Measurements from ENCODE around the gene TMEM239. TPM values are rescaled to one million over a fixed set of nuclear protein-coding genes. Genes with fewer than 3 reads are reported as not detected.

TMEM239 gene
- total RNA-seq, 4 donors from 2014 or later = not detected

DNA sequence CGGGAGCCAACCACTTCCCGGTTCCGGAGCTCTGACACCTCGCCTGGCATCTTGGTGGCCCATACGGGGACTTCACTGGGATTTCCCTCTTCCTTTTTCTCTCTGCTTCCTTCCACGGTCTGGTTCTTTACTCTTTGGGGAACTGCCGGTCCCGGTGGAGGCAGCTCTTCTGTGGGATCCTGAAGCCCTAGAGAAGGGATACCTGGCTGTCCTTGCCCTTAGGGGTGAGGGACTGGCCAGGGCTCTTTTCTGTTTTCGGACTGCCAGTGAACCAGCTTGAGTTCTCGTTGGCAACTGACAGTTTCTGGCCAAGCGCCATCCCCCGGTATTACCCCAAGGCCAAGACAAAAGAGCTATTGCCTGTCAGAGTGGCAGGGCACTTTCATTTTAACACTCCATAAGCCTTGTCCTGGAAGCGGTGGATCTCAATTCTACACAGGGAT is 14.9 kb upstream of the TMEM239 start:
- ATAC-seq (no peak), DNase-seq (no peak)
- intact Hi-C loops (cut with DNase I; ENCODE audit: low total_unique reads) = no loop called here
- H3K4me3 ChIP-seq = no peak overlapping the region
- H3K27me3 ChIP-seq = peaks cover 59 to 80% (median 75%) of the 10 kb centered on the region in 3 donors
- peaks cover 0 to 6% of the 10 kb centered on the region in 2 donors for H3K4me1 ChIP-seq
- no peak overlapping the region for H3K27ac ChIP-seq
- in situ Hi-C loops (cut with MboI; ENCODE audit: low sequenced_read_pairs in 4 of 4) = no loop called here
- peaks cover 0 to 7% (median 0%) of the 10 kb centered on the region in 3 donors for H3K9me3 ChIP-seq
- TF ChIP-seq POLR2A (IDR thresholded peaks at IDR 0.05) (no peak), CTCF (IDR thresholded peaks at IDR 0.05 in 4 of 5, conservative IDR thresholded peaks at IDR 0.05 in 1 of 5) (no peak)
- no peaks in the 10 kb centered on the region for H3K36me3 ChIP-seq

- no peak for TF ChIP-seq CTCF (IDR thresholded peaks at IDR 0.05 in 4 of 5, conservative IDR thresholded peaks at IDR 0.05 in 1 of 5)
- TF ChIP-seq POLR2A (IDR thresholded peaks at IDR 0.05) = no peak
- DNase-seq = no peak
- peaks cover 0 to 6% of the 10 kb centered on the region in 2 donors for H3K4me1 ChIP-seq
- H3K27me3 ChIP-seq = peaks cover 59 to 83% (median 72%) of the 10 kb centered on the region in 3 donors
- intact Hi-C loops (cut with DNase I; ENCODE audit: low total_unique reads) = no loop called here
- in situ Hi-C loops (cut with MboI; ENCODE audit: low sequenced_read_pairs in 4 of 4) = no loop called here
- no peak overlapping the region for H3K4me3 ChIP-seq
- ATAC-seq = no peak
- H3K9me3 ChIP-seq = peaks cover 0 to 7% (median 0%) of the 10 kb centered on the region in 3 donors
- no peak overlapping the region for H3K27ac ChIP-seq
- H3K36me3 ChIP-seq = no peaks in the 10 kb centered on the region
Observed at GRCh38 chr20:2804041-2804828, 11.9 kb upstream of the TMEM239 start.

DNA sequence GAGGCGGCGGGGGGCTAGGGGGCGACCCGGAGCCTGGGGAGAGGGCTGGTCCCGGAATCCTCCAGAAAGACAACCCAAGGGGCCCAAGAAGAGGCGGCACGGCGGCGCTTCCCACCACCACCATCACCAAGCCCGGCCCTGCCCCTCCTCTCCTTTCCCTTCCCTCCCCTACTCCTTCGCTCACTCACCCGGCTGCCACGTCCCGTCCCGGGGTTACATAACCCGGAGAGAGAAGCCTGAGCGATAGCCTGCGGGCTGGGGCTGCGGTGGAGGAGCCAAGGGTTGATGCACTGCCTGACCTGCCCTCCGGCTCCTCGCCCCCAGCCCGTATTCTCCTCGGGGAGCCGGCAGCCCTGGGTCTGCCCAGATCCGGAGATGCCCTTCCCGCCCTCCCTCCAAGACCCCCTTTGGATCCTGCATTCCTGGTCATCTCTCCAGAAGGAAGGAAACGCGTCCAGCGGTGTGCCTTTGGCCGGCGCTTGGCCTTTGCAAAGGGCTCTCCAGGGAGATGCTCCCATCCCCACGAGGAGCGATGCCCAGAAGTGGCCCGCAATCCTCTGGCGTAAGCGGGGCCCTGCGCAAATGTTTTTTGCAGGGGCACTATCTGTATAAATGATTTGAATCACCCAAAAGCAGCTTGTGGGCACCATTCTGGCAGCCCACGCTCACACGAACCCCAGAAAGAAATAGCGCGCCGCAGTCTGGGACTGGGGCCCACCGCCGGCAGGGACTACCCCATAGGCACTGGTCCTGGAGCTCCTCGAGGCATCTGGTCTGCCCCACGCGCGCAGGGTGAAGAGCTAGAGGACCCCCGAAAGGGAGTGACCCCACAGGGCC is 11.1 kb upstream of the TMEM239 start:
- Histone ChIP-seq H3K36me3 (no peaks in the 10 kb centered on the region), H3K4me1 (no peaks in the 10 kb centered on the region), H3K4me3 (no peak overlapping the region), H3K27ac (no peak overlapping the region), H3K9me3 (peaks cover 0 to 7% (median 0%) of the 10 kb centered on the region in 3 donors), H3K27me3 (peaks cover 52 to 77% (median 63%) of the 10 kb centered on the region in 3 donors)
- in situ Hi-C loops (cut with MboI; ENCODE audit: low sequenced_read_pairs in 4 of 4) (no loop called here), intact Hi-C loops (cut with DNase I; ENCODE audit: low total_unique reads) (no loop called here)
- no peak for TF ChIP-seq CTCF (IDR thresholded peaks at IDR 0.05 in 4 of 5, conservative IDR thresholded peaks at IDR 0.05 in 1 of 5)
- no peak for TF ChIP-seq POLR2A (IDR thresholded peaks at IDR 0.05)
- ATAC-seq (no peak), DNase-seq (no peak)

- H3K4me3 ChIP-seq = no peak overlapping the region
- no peak overlapping the region for H3K27ac ChIP-seq
- H3K4me1 ChIP-seq = no peaks in the 10 kb centered on the region
- ATAC-seq (no peak), DNase-seq (no peak)
- in situ Hi-C loops (cut with MboI; ENCODE audit: low sequenced_read_pairs in 4 of 4) (no loop called here), intact Hi-C loops (cut with DNase I; ENCODE audit: low total_unique reads) (no loop called here)
- no peaks in the 10 kb centered on the region for H3K36me3 ChIP-seq
- peaks cover 0 to 6% (median 0%) of the 10 kb centered on the region in 3 donors for H3K9me3 ChIP-seq
- no peak for TF ChIP-seq POLR2A (IDR thresholded peaks at IDR 0.05)
- no peak for TF ChIP-seq CTCF (IDR thresholded peaks at IDR 0.05 in 4 of 5, conservative IDR thresholded peaks at IDR 0.05 in 1 of 5)
- peaks cover 47 to 71% (median 56%) of the 10 kb centered on the region in 3 donors for H3K27me3 ChIP-seq
Observed at GRCh38 chr20:2805689-2806350, 10.3 kb upstream of the TMEM239 start.
